Measurements from ENCODE around the gene KDM5B. TPM values are rescaled to one million over a fixed set of nuclear protein-coding genes. Genes with fewer than 3 reads are reported as not detected.

Gene KDM5B
- total and polyA plus RNA-seq, 9 of the 15 experiments (the other 6 are each of a cell fraction or from before 2014, with no cell fraction given): 15.4 to 90.6 (median 57.1) TPM

GRCh38 chr1:202807926-202808757 is at the start of gene KDM5B (continued):
- TF ChIP-seq CHD1 (IDR thresholded peaks at IDR 0.05; ENCODE audit: low read length) (peak; percentile 98), KDM1A (IDR thresholded peaks at IDR 0.05) (peak in 1 of 2 experiments; percentile 67; a peak in 2 of 4 replicates), RBM34 (IDR thresholded peaks at IDR 0.05; ENCODE audit: borderline replicate concordance, insufficient read depth, low read length) (no peak), ARID4B (CRISPR knock-in tag; IDR thresholded peaks at IDR 0.05) (peak; percentile 98), USF2 (CRISPR knock-in tag; IDR thresholded peaks at IDR 0.05) (no peak), CEBPZ (IDR thresholded peaks at IDR 0.05; ENCODE audit: borderline replicate concordance, low read depth, low read length) (no peak), ZBTB2 (IDR thresholded peaks at IDR 0.05) (peak; percentile 81), ZNF431 (CRISPR knock-in tag; IDR thresholded peaks at IDR 0.05) (peak; percentile 15; the same call in 1 of the 2 replicates), YY1 (IDR thresholded peaks at IDR 0.05; ENCODE audit: borderline replicate concordance in 1 of 3, control insufficient read depth in 1 of 3, extremely low read depth in 1 of 3, insufficient read depth in 3 of 3, insufficient read length in 1 of 3, insufficient replicate concordance in 2 of 3, low read depth in 1 of 3, low read length in 2 of 3) (peak in 1 of 3 experiments; percentile 30), RAD51 (IDR thresholded peaks at IDR 0.05; ENCODE audit: borderline replicate concordance, low read depth) (no peak), TRIM25 (IDR thresholded peaks at IDR 0.05; ENCODE audit: borderline replicate concordance) (no peak)

All from K562 (cell line).